CD8-positive, alpha-beta memory T cell (primary cell): ENCODE results near the gene MACROD2. TPM values are rescaled to one million over a fixed set of nuclear protein-coding genes. Genes with fewer than 3 reads are reported as not detected.

ENCODE experiments used
- CTCF ChIA-PET: fragments of 350-600 bp; sonication (Branson Sonifier 250); formaldehyde crosslinking; loops from one replicate; lab custom pipeline; 2021; ENCODE audit warnings: antibody characterized with exemption; lab: Charles Lee
- POLR2A ChIA-PET: fragments of 350-600 bp; sonication (Branson Sonifier 250); formaldehyde crosslinking; loops from one replicate; lab custom pipeline; 2021; ENCODE audit warnings: antibody characterized with exemption; lab: Charles Lee
- DNase-seq, 5 donors: peaks; one replicate each; pipeline versions ENCODE4 v3.0.0 to v3.0.0-alpha.2; 2020 to 2022; ENCODE audit warnings: mixed read lengths in 1 of 5
- H3K27ac ChIP-seq: one replicate; pipeline ENCODE4 v1.7.0; 2013; ENCODE audit warnings: low read depth, mild to moderate bottlenecking, low read length, moderate library complexity
- H3K27me3 ChIP-seq: 2 replicates; pipeline ENCODE4 v1.7.0; 2013; ENCODE audit warnings: low read length, mild to moderate bottlenecking; ENCODE audit not compliant: insufficient read depth, poor library complexity, severe bottlenecking
- H3K36me3 ChIP-seq: 2 replicates; pipeline ENCODE4 v1.7.0; 2013; ENCODE audit warnings: mild to moderate bottlenecking, low read length, moderate library complexity; ENCODE audit not compliant: insufficient read depth
- H3K4me1 ChIP-seq: 2 replicates; pipeline ENCODE4 v1.7.0; 2013; ENCODE audit warnings: mild to moderate bottlenecking, low read length, moderate library complexity; ENCODE audit not compliant: insufficient read depth
- H3K4me3 ChIP-seq: 2 replicates; pipeline ENCODE4 v1.7.0; 2013; ENCODE audit warnings: mild to moderate bottlenecking, low read length
- H3K9me3 ChIP-seq: 2 replicates; pipeline ENCODE4 v1.7.0; 2013; ENCODE audit warnings: mild to moderate bottlenecking, low read length
- H3K27ac Mint-ChIP-seq, 8 donors: one replicate each; pipeline ENCODE4 v1.8.0; 2020 to 2021; ENCODE audit warnings: mixed read lengths in 8 of 8, mild to moderate bottlenecking in 6 of 8, inconsistent platforms in 3 of 8, moderate library complexity in 3 of 8
- H3K27me3 Mint-ChIP-seq, 2 donors: one replicate each; pipeline ENCODE4 v1.8.0; 2020 to 2021; ENCODE audit warnings: mixed read lengths in 2 of 2, mild to moderate bottlenecking in 1 of 2, moderate library complexity in 1 of 2
- H3K36me3 Mint-ChIP-seq, 3 donors: one replicate each; pipeline ENCODE4 v1.8.0; 2020 to 2021; ENCODE audit warnings: mixed read lengths in 3 of 3, inconsistent platforms in 1 of 3, mild to moderate bottlenecking in 1 of 3
- H3K4me1 Mint-ChIP-seq, 3 donors: one replicate each; pipeline ENCODE4 v1.8.0; 2020 to 2021; ENCODE audit warnings: mixed read lengths in 3 of 3, inconsistent platforms in 1 of 3, mild to moderate bottlenecking in 1 of 3
- H3K4me3 Mint-ChIP-seq, 7 donors: one replicate each; pipeline ENCODE4 v1.8.0; 2020 to 2021; ENCODE audit warnings: mixed read lengths in 7 of 7, mild to moderate bottlenecking in 6 of 7, moderate library complexity in 4 of 7, inconsistent platforms in 2 of 7
- H3K9me3 Mint-ChIP-seq, 5 donors: one replicate each; pipeline ENCODE4 v1.8.0; 2020 to 2022; ENCODE audit warnings: mixed read lengths in 5 of 5, mild to moderate bottlenecking in 3 of 5, moderate library complexity in 2 of 5, inconsistent platforms in 1 of 5
- polyA plus RNA-seq: library from polyadenylated mRNA; unstranded; fragments of 300-500 nt; fragmentation: Illumina TruSeq; gene quantifications from one replicate; pipeline ENCODE4 v1.2.3, GENCODE V29; 2021
- total RNA-seq, 2 experiments: library from RNA; stranded (reverse); gene quantifications; one replicate each; pipeline ENCODE4 v1.2.3, GENCODE V29; 2021

Gene MACROD2
- total and polyA plus RNA-seq, 3 experiments from 2014 or later = not detected

DNA sequence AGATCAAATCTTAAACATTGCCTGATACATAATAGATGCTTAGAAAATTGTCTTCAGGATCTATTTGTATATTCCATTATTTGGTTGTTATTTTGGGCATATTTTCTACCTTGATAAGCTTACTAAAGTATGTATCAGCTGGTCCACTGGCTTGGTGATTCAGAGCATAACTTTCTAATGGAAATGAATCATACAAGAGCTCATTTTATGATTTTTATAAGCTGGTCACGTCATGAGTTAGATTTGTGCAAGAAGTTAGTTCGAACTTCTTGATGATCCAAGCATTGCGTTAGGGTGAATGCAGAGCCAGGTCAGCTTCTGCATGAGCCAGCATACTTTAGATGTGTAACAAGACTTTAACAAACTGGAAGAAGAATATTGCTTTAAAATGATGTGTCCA lies 486.5 kb downstream of the MACROD2 start:
- no peaks in the 10 kb centered on the region for H3K4me1 ChIP-seq
- no peak overlapping the region for H3K27ac Mint-ChIP-seq
- ChIA-PET POLR2A (no interaction called here), CTCF (no interaction called here)
- no peak for DNase-seq
- H3K27me3 Mint-ChIP-seq = no peaks in the 10 kb centered on the region
- no peak overlapping the region for H3K4me3 Mint-ChIP-seq
- H3K27ac ChIP-seq = no peak overlapping the region
- H3K4me3 ChIP-seq = no peak overlapping the region
- H3K9me3 ChIP-seq = no peaks in the 10 kb centered on the region
- no peaks in the 10 kb centered on the region for H3K4me1 Mint-ChIP-seq
- H3K27me3 ChIP-seq = no peaks in the 10 kb centered on the region
- no peaks in the 10 kb centered on the region for H3K36me3 Mint-ChIP-seq
- H3K36me3 ChIP-seq = no peaks in the 10 kb centered on the region
- H3K9me3 Mint-ChIP-seq = peaks cover 6 to 12% (median 8%) of the 10 kb centered on the region in 5 donors

DNA sequence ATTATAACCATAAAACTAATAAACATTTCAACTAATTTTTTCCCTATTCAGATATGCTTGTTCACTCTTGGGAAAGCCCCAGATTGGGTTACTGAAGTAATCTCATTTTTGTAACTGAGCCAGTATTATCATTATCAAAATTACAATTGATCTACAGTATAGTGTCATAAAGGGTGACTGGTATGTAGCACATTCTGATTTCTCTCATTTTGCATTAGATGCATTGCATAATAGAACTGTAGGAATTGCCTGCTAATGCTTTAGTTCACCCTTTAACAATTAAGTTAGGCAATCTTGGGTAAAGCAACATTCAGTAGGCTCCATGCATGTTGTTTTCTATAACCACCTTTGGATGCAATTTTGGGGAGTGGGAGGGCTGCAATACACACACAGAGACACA lies 492.9 kb downstream of the MACROD2 start:
- ChIA-PET POLR2A (no interaction called here), CTCF (no interaction called here)
- Histone ChIP-seq H3K4me3 (no peak overlapping the region), H3K27ac (no peak overlapping the region), H3K9me3 (no peaks in the 10 kb centered on the region), H3K27me3 (no peaks in the 10 kb centered on the region), H3K36me3 (no peaks in the 10 kb centered on the region), H3K4me1 (no peaks in the 10 kb centered on the region)
- Mint-ChIP-seq H3K36me3 (no peaks in the 10 kb centered on the region), H3K4me3 (no peak overlapping the region), H3K27ac (no peak overlapping the region), H3K9me3 (peaks cover 6 to 37% (median 8%) of the 10 kb centered on the region in 5 donors), H3K4me1 (no peaks in the 10 kb centered on the region), H3K27me3 (no peaks in the 10 kb centered on the region)
- no peak for DNase-seq

DNA sequence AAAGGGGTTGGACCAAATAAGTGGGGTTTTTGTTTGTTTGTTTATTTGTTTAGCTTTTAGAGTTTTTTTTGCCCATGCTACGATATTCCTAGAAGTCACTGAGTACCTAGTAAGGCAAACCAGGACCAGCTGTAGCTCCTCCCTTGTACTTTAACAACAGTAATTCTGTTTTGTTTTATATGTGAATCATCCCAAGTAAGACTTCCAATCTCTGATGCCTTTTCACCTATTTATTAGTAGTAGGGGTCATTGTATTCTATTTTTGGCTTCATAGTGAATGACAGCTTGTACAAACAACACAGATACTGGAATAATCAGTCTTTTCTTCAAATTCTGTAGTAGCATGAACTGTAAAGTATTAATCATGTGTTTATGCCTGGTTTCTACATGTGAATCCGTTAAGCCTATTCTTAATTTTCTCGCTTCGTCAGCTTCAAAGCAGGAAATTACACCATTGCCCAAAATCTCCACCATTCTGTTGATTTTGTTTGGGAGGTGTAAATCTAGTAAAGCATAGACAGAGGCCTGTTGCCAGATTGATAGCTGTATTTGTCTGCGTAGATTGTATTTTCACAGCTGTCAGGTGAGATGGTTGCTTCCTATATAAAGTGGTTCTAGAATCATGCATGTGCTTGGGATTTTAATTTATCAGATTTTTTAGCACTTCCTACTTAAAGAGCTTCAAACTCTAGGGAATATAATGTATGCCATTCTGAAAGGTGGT lies 493.6 kb downstream of the MACROD2 start:
- H3K9me3 Mint-ChIP-seq = peaks cover 6 to 37% (median 8%) of the 10 kb centered on the region in 5 donors
- Histone ChIP-seq H3K36me3 (no peaks in the 10 kb centered on the region), H3K4me3 (no peak overlapping the region), H3K27me3 (no peaks in the 10 kb centered on the region), H3K27ac (no peak overlapping the region), H3K9me3 (no peaks in the 10 kb centered on the region), H3K4me1 (no peaks in the 10 kb centered on the region)
- no peaks in the 10 kb centered on the region for H3K36me3 Mint-ChIP-seq
- no peaks in the 10 kb centered on the region for H3K27me3 Mint-ChIP-seq
- no peak for DNase-seq
- H3K4me1 Mint-ChIP-seq = no peaks in the 10 kb centered on the region
- CTCF ChIA-PET = no interaction called here
- no peak overlapping the region for H3K4me3 Mint-ChIP-seq
- POLR2A ChIA-PET = no interaction called here
- no peak overlapping the region for H3K27ac Mint-ChIP-seq

DNA sequence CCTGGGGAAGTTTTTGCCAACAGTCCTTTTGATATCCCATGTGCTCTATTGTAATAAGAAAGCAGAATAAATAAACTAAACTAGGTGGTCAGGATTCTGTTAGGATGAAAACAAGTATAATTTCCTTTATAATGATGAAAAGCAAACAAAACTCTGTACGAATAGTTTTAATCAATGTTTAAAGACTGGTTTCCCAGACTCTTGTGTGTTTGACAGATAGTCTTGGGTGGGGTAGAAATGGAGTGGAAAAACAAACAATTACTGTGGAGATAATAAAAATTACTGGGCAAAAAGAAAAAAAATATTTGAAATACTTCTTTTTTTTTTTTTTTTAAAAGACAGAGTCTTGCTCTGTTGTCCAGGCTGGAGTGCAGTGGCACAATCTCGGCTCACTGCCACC lies 494.2 kb downstream of the MACROD2 start:
- CTCF ChIA-PET = no interaction called here
- POLR2A ChIA-PET = no interaction called here
- Histone ChIP-seq H3K27ac (no peak overlapping the region), H3K4me3 (no peak overlapping the region), H3K4me1 (no peaks in the 10 kb centered on the region), H3K27me3 (no peaks in the 10 kb centered on the region), H3K36me3 (no peaks in the 10 kb centered on the region), H3K9me3 (no peaks in the 10 kb centered on the region)
- Mint-ChIP-seq H3K27ac (no peak overlapping the region), H3K4me3 (no peak overlapping the region), H3K27me3 (peaks cover 0 to 2% of the 10 kb centered on the region in 2 donors), H3K9me3 (peaks cover 6 to 38% (median 10%) of the 10 kb centered on the region in 5 donors), H3K36me3 (no peaks in the 10 kb centered on the region), H3K4me1 (no peaks in the 10 kb centered on the region)
- DNase-seq = no peak

DNA sequence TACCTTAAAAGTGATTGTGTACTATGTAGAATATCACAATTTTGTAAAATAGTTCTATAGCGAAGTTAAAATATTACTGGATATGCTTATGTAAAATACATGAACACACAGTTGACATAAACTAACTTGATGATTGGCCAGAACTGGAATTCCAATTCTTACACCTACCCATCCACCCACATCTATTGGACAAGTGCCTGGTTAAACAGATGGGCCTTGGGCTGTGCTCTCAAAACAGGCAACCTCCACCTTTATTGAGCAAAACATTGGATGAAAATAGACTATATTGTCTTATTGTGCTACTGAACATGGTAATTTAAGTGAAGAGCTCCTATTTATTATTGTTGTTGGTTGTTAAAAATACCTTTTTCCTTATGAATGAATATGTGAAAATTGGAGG lies 496.1 kb downstream of the MACROD2 start:
- Histone ChIP-seq H3K9me3 (no peaks in the 10 kb centered on the region), H3K36me3 (no peaks in the 10 kb centered on the region), H3K4me3 (no peak overlapping the region), H3K27ac (no peak overlapping the region), H3K27me3 (no peaks in the 10 kb centered on the region), H3K4me1 (no peaks in the 10 kb centered on the region)
- ChIA-PET CTCF (no interaction called here), POLR2A (no interaction called here)
- Mint-ChIP-seq H3K4me3 (no peak overlapping the region), H3K9me3 (peaks cover 0 to 33% (median 5%) of the 10 kb centered on the region in 5 donors), H3K27me3 (peaks cover 0 to 2% of the 10 kb centered on the region in 2 donors), H3K36me3 (no peaks in the 10 kb centered on the region), H3K4me1 (no peaks in the 10 kb centered on the region), H3K27ac (no peak overlapping the region)
- no peak for DNase-seq

DNA sequence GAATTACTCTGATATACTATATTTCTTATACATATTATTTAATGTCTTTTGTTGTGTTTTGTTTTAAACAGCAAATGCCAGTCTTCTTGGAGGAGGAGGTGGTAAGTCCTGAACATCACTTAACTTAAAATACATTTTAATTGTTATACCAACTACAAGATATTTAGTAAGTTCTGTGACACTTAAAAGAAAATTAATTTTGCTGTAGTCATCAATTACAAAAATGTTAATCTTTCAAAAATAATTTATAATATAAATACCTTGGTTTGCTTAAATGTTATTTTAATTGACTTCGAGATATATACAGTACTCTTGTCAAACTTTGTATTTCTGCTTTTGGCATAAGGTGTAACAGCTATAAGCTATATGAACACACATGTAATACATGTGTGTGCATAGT lies 498.1 kb downstream of the MACROD2 start:
- ChIA-PET POLR2A (no interaction called here), CTCF (no interaction called here)
- Mint-ChIP-seq H3K4me1 (no peaks in the 10 kb centered on the region), H3K36me3 (no peaks in the 10 kb centered on the region), H3K27me3 (peaks cover 0 to 2% of the 10 kb centered on the region in 2 donors), H3K27ac (no peak overlapping the region), H3K4me3 (no peak overlapping the region), H3K9me3 (peaks cover 0 to 36% (median 6%) of the 10 kb centered on the region in 5 donors)
- Histone ChIP-seq H3K27ac (no peak overlapping the region), H3K36me3 (no peaks in the 10 kb centered on the region), H3K27me3 (no peaks in the 10 kb centered on the region), H3K4me3 (no peak overlapping the region), H3K4me1 (no peaks in the 10 kb centered on the region), H3K9me3 (no peaks in the 10 kb centered on the region)
- no peak for DNase-seq

DNA sequence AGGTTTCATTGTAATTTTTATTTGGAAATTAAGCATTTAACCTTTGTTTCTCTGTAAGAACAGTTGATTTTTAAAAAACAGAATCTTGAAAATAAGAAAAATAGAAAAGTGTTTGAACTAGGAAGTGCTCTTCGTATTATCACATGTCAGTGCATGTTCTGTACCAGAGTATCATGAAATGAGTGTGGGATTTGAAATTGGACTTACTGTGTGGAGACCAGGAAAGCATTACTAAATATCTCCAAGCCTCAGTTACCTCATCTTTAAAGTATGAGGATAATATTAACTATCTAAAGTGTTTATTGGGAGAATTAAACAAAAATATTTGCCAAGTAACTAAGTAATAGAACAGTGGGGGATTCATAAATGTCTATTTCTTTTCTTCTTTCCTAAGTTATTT lies 499.0 kb downstream of the MACROD2 start:
- peaks cover 0 to 36% (median 6%) of the 10 kb centered on the region in 5 donors for H3K9me3 Mint-ChIP-seq

DNA sequence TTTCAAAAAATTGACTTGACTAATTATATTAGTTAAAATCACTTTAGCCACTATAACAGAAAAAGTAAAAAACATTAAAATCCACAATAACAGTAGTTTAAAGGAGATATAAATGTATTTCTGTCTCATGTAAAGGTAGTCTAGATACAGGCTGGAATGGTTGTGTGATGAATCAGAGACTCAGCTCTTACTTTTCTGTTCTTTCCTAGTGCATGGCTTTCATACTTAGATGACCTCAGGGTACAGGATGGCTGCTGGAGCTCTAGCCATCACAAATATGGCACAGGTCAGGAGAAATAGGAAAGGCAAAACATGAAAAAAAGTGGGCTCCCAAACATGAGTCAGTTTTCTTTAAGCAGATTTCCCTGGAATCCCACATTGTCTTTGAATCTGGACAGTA lies 499.8 kb downstream of the MACROD2 start:
- Histone ChIP-seq H3K27ac (no peak overlapping the region), H3K4me3 (no peak overlapping the region), H3K27me3 (no peaks in the 10 kb centered on the region), H3K9me3 (no peaks in the 10 kb centered on the region), H3K4me1 (no peaks in the 10 kb centered on the region), H3K36me3 (no peaks in the 10 kb centered on the region)
- no peaks in the 10 kb centered on the region for H3K36me3 Mint-ChIP-seq
- no peak for DNase-seq
- H3K9me3 Mint-ChIP-seq = peaks cover 0 to 33% (median 9%) of the 10 kb centered on the region in 5 donors
- no peaks in the 10 kb centered on the region for H3K4me1 Mint-ChIP-seq
- CTCF ChIA-PET = no interaction called here
- H3K27me3 Mint-ChIP-seq = peaks cover 0 to 2% of the 10 kb centered on the region in 2 donors
- no peak overlapping the region for H3K4me3 Mint-ChIP-seq
- POLR2A ChIA-PET = no interaction called here
- H3K27ac Mint-ChIP-seq = no peak overlapping the region

More for the DNA sequence above, 499.0 kb downstream of the MACROD2 start:
- Histone ChIP-seq H3K4me1 (no peaks in the 10 kb centered on the region), H3K27me3 (no peaks in the 10 kb centered on the region), H3K4me3 (no peak overlapping the region), H3K9me3 (no peaks in the 10 kb centered on the region), H3K27ac (no peak overlapping the region), H3K36me3 (no peaks in the 10 kb centered on the region)
- Mint-ChIP-seq H3K4me1 (no peaks in the 10 kb centered on the region), H3K4me3 (no peak overlapping the region), H3K27me3 (peaks cover 0 to 2% of the 10 kb centered on the region in 2 donors), H3K36me3 (no peaks in the 10 kb centered on the region), H3K27ac (no peak overlapping the region)
- POLR2A ChIA-PET = no interaction called here
- no peak for DNase-seq
- CTCF ChIA-PET = no interaction called here
